Activated CD4-positive, alpha-beta T cell treated with anti-CD3 and anti-CD28 coated beads, Interleukin-2, Interleukin-6, amounts not matched to agents 100 ng/mL and 50 ng/mL, durations not matched to agents 16 hours and 8 hours (primary cell): ENCODE data around the gene DUSP8.
A peak's percentile ranks its signal among the peaks of the same experiment; 100 is the strongest.
"Not testable (repeated sequence)": the region's sequence is repeated elsewhere in the genome, so short reads cannot be mapped to it uniquely, and the experiment has no call there.

Experiments
- DNase-seq: peaks from one replicate; pipeline ENCODE4 v3.0.0-alpha.2; 2020

DUSP8 gene, protein sequence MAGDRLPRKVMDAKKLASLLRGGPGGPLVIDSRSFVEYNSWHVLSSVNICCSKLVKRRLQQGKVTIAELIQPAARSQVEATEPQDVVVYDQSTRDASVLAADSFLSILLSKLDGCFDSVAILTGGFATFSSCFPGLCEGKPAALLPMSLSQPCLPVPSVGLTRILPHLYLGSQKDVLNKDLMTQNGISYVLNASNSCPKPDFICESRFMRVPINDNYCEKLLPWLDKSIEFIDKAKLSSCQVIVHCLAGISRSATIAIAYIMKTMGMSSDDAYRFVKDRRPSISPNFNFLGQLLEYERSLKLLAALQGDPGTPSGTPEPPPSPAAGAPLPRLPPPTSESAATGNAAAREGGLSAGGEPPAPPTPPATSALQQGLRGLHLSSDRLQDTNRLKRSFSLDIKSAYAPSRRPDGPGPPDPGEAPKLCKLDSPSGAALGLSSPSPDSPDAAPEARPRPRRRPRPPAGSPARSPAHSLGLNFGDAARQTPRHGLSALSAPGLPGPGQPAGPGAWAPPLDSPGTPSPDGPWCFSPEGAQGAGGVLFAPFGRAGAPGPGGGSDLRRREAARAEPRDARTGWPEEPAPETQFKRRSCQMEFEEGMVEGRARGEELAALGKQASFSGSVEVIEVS

DNA sequence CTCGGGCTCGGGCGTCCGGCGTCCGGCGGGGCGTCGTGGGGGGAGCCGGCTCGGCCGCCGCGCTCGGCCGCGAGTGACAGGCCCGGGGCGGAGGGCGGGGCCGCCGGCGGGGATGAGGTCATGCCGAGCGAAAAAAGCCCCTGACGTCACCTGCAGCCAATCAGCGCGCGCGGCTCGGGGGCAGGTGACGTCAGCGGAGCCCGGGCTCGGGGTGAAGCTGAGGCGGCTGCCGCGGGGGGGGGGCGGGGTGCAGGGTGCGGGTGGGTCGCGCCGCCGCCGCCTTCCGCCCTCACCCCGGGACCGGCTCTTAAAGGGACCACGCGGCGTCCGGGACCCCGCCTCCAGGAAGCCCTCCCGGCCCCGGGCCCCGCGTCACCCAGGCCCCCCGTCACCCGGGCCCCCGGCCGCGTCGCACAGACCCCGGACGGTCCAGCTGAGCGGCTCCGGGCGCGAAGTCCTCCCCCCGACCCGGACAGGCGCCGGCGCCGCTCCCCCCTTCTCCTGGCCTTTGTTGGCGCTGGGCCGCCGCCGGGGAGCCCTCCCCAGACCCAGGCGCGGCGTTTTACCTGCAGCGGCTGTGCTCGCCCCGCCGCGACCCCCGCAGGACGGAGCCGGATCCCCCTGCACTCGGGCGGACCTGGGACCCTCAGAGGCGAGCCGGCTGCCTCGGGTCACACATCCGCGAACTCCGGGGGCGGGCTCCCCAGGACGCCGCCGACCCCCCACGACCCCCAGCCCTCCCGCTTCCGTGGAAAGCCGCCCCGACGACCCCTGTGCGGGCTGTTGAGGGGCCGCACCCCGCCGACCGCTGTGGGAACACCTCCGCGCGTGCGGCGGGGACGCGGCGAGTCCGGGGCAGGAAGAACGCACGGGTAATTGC, at the start of gene DUSP8:
Gene DUSP8, minus strand, starts transcription at position 75 of the 880 bp plus-strand sequence. CDS start 6,445 bp downstream, outside the sequence.
- peak; percentile 89 for DNase-seq

- no peak for DNase-seq
These were observed 47.4 kb upstream of the DUSP8 start for GRCh38 chr11:1619449-1619848.

GRCh38 chr11:1618231-1618630, 46.2 kb upstream of the DUSP8 start:
- DNase-seq: no peak

- DNase-seq: no peak
These were observed 36.3 kb upstream of the DUSP8 start, which contains the start of gene KRTAP5-3 for GRCh38 chr11:1608363-1608762. TSS of gene KRTAP5-3 (minus strand) at chr11:1608463. CDS start at chr11:1608385, 78 bp downstream.

- not testable (repeated sequence) for DNase-seq
These were observed 35.8 kb upstream of the DUSP8 start for GRCh38 chr11:1607901-1608300.

- not testable (repeated sequence) for DNase-seq
These were observed 35.2 kb upstream of the DUSP8 start for GRCh38 chr11:1607156-1607845.

DNA sequence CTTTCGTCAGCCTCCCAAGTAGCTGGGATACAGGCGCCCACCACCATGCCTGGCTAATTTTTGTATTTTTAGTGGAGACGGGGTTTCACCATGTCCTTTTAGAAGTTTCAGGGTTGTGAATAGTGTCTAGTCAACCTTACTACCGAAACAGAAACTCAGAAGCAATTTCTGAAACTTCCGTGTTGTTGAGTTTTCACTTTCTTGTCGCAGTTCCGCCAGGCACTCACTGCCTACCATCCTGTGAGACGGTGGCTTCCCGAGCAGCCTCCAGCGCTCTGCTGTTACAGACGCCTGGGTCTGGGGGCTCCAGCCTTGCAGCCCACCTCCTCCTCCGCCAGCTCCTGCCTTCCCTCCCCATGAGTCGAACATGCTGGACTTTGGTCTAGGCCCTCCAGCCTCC, 33.9 kb upstream of the DUSP8 start:
- peak; percentile 48 for DNase-seq

- no peak for DNase-seq
These were observed 32.6 kb upstream of the DUSP8 start for GRCh38 chr11:1604711-1605110.

GRCh38 chr11:1604181-1604580, 32.1 kb upstream of the DUSP8 start:
- no peak for DNase-seq

- DNase-seq: no peak
These were observed 31.6 kb upstream of the DUSP8 start for GRCh38 chr11:1603629-1604028.

GRCh38 chr11:1601663-1602062, 29.6 kb upstream of the DUSP8 start:
- DNase-seq: not testable (repeated sequence)

DNA sequence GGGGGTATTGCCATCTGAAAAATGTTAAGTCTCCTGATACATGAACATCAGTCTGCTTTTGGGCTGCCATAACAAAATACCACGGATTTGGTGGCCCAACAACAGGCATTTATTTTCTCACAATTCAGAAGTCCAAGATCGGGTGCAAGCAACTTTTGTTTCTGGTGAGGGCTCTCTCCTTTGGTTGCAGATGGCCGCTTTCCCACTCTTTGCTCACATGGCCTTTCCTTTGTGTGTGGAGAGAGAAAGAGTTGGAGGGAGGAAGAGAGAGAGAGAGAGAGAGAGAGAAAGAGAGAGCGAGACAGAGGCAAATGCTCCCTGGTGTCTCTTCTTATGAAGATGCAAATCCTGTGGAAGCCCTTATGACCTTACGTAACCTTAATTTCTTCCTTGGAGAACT, 28.6 kb upstream of the DUSP8 start:
- no peak for DNase-seq

DNA sequence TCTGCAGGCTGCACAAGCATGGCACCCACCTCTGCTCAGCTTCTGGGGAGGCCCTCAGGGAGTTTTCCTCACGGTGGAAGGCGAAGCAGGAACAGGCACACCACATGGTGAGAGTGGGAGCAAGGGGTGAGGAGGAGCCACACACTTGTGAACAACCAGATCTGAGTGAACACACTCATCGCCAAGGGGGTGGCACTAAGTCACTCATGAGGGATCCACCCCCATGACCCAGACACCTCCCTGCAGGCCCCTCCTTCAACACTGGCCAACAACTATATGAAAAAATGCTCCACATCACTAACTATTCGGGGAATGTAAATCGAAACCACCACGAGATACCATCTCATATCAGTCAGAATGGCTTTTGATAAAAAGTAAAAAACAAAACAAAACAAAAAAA, 26.7 kb upstream of the DUSP8 start:
- DNase-seq: no peak

DNA sequence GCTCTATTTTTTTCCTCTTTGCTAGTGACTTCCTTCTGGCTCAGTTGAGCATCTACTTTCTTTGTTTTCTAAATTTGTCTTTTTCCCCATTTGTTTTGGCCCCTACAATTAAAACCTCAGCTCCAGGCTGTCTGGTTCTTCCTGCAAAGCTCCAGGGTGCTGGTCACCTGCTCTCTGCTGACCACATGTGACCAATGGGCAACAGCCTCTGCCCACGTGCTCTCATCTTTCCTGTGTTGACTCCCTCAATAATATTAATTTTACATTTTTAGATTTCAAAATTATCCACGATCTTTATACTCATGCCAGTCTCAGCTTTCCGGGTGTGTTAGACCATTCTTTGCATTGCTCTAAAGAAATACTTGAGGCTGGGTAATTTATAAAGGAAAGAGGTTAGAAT, 26.3 kb upstream of the DUSP8 start:
- DNase-seq: not testable (repeated sequence)

DNA sequence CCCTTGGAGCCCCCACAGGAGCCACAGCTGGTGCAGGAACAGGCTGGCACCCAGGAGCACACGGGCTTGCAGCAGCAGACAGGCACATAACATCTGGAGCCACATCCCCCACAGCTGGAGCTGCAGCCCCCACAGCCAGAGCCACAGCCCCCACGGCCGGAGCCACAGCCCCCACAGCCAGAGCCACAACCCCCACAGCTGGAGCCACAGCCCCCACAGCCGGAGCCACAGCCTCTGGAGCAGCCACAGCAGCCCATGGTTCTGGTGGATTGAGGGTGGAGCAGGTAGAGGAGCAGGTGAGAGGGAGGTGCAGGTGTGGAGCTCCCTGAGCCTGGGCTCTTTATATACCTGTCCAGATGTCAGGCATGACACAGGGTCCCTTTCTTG, 25.9 kb upstream of the DUSP8 start, which contains the start of gene KRTAP5-2:
Gene KRTAP5-2, minus strand, starts transcription at position 301 of the 387 bp plus-strand sequence. Its CDS starts 44 bp downstream, at position 257.
- DNase-seq: no peak

- no peak for DNase-seq
These were observed 25.4 kb upstream of the DUSP8 start for GRCh38 chr11:1597331-1597993.

- not testable (repeated sequence) for DNase-seq
These were observed 24.6 kb upstream of the DUSP8 start for GRCh38 chr11:1596576-1597121.

GRCh38 chr11:1595994-1596575, 24.0 kb upstream of the DUSP8 start:
- DNase-seq: not testable (repeated sequence)

GRCh38 chr11:1592628-1593027, 20.6 kb upstream of the DUSP8 start:
- DNase-seq: no peak

- no peak for DNase-seq
These were observed 17.9 kb upstream of the DUSP8 start for GRCh38 chr11:1589996-1590395.
